Gastroesophageal sphincter (tissue), 4 donors: ENCODE measurements around the gene RSU1. TPM values are rescaled to one million over a fixed set of nuclear protein-coding genes. Genes with fewer than 3 reads are reported as not detected.
A peak's percentile ranks its signal among the peaks of the same experiment; 100 is the strongest.

Experiments
- ATAC-seq: fragments of 150-250 bp; one replicate; pipeline ENCODE4 v1.9.1; 2016; ENCODE audit warnings: mild to moderate bottlenecking, moderate library complexity
- H3K27ac ChIP-seq, 4 donors: fragments of 200-600 bp; sonication (generic) in 3 of 4; 1 replicate in 3 of 4; 2 replicates in 1 of 4; pipeline ENCODE4 v1.5.1; 2016 to 2019
- H3K27me3 ChIP-seq: fragments of 200-600 bp; sonication (generic); one replicate; pipeline ENCODE4 v1.5.1; 2019
- H3K36me3 ChIP-seq, 2 donors: fragments of 200-600 bp; sonication (generic); one replicate each; pipeline ENCODE4 v1.5.1; 2019; ENCODE audit warnings: control low read depth in 1 of 2
- H3K4me1 ChIP-seq, 3 donors: fragments of 200-600 bp; sonication (generic); 1 replicate in 2 of 3; 2 replicates in 1 of 3; pipeline ENCODE4 v1.5.1; 2016 to 2019; ENCODE audit warnings: control low read depth in 2 of 3
- H3K4me3 ChIP-seq, 2 donors: fragments of 200-600 bp; sonication (generic); one replicate each; pipeline ENCODE4 v1.5.1; 2019; ENCODE audit warnings: mild to moderate bottlenecking in 1 of 2, moderate library complexity in 1 of 2
- H3K9me3 ChIP-seq, 3 donors: fragments of 200-600 bp; sonication (generic); one replicate each; pipeline ENCODE4 v1.5.1; 2017 to 2019; ENCODE audit warnings: control low read depth in 2 of 3
- CTCF ChIP-seq, 4 experiments: fragments of 200-600 bp in 2 of 4; fragments of 450-650 bp in 2 of 4; sonication (generic) in 1 of 4; IDR thresholded peaks; one replicate each; pipeline ENCODE4 v1.5.1; 2017 to 2019; ENCODE audit warnings: antibody characterized with exemption in 4 of 4, mild to moderate bottlenecking in 2 of 4, moderate library complexity in 2 of 4
- EP300 ChIP-seq: sonication (generic); formaldehyde crosslinking; IDR thresholded peaks from one replicate; pipeline ENCODE4 v1.6.1; 2017; ENCODE audit warnings: antibody characterized with exemption, mild to moderate bottlenecking
- POLR2A ChIP-seq, 2 donors: fragments of 450-650 bp; IDR thresholded peaks; one replicate each; pipeline ENCODE4 v1.6.1; 2017; ENCODE audit warnings: antibody characterized with exemption in 2 of 2, mild to moderate bottlenecking in 2 of 2, moderate library complexity in 1 of 2
- POLR2AphosphoS5 ChIP-seq: sonication (generic); formaldehyde crosslinking; IDR thresholded peaks from one replicate; pipeline ENCODE4 v1.6.1; 2017; ENCODE audit warnings: antibody characterized with exemption
- WGBS, 2 donors: methylation state at CpG; one replicate each; pipeline ENCODE4 v1.1.5; 2018; ENCODE audit warnings: low coverage in 1 of 2; 5-methylcytosine and 5-hydroxymethylcytosine counted together
- total RNA-seq, 4 donors: library from RNA; depleted of rRNA; stranded (reverse); fragments of >200 nt; gene quantifications; one replicate each; pipeline ENCODE4 v1.1.0, GENCODE V29; 2016

The RSU1 gene
- total RNA-seq, 4 donors from 2014 or later, result 87.0 to 149 (median 117) TPM

DNA sequence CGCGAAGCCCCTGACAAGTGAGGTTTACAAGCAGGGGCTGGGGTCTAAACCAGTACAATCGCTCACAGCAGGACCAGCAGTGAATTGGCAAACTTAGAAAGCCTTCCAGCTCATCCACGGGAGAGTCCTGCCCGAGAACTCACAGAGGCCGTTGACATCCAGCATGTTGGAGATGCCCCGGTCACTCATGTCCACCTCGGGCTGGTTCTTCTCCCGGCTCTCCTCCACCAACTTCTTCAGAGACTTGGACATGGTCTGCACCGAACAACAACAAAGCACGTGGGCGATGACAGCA, 447 bp downstream of the RSU1 start:
- Histone ChIP-seq H3K27ac (peak overlapping the region; percentile 44 to 92 (median 86)), H3K27me3 (no peaks in the 10 kb centered on the region), H3K9me3 (peaks cover 0 to 2% (median 0%) of the 10 kb centered on the region in 3 donors), H3K4me3 (peak overlapping the region; percentile 79 to 80), H3K36me3 (no peaks in the 10 kb centered on the region), H3K4me1 (peaks cover 4 to 51% (median 12%) of the 10 kb centered on the region in 3 donors)
- no peak for ATAC-seq
- TF ChIP-seq POLR2A (IDR thresholded peaks at IDR 0.05) (no peak), CTCF (IDR thresholded peaks at IDR 0.05) (no peak), POLR2AphosphoS5 (no peak), EP300 (no peak)
- 0 to 20% methylated on average over 2 of the region's 12 CpGs for WGBS, 2 donors

DNA sequence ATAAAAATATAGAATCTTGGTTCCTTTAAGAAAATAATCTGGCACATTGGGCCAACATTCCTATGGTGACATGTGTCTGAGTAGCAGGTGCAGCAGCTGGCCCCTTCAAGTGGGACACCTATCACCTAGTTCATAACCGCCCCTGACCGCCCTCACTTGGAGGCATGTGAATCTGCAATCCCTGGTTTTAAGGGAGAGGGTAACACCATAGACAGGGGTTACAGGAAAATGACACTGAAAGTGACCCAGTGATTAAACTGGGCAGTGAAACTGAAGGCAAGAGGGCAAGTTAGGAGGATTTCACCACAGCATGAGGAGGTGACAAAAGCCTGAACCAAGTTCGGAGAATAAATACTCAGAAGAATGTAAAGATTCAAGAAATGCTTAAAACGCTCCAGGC, 1.1 kb downstream of the RSU1 start:
- Histone ChIP-seq H3K27ac (peak overlapping the region in 3 of 4 donors; percentile 84 to 92 (median 88)), H3K36me3 (no peaks in the 10 kb centered on the region), H3K4me3 (peak overlapping the region; percentile 79 to 80), H3K27me3 (no peaks in the 10 kb centered on the region), H3K4me1 (peaks cover 4 to 56% (median 12%) of the 10 kb centered on the region in 3 donors), H3K9me3 (no peaks in the 10 kb centered on the region)
- WGBS, 2 donors, result 0 to 50% methylated on average over 1 to 4 of the region's 4 CpGs
- ATAC-seq, result no peak
- TF ChIP-seq CTCF (IDR thresholded peaks at IDR 0.05) (no peak), EP300 (no peak), POLR2A (IDR thresholded peaks at IDR 0.05) (no peak), POLR2AphosphoS5 (no peak)

DNA sequence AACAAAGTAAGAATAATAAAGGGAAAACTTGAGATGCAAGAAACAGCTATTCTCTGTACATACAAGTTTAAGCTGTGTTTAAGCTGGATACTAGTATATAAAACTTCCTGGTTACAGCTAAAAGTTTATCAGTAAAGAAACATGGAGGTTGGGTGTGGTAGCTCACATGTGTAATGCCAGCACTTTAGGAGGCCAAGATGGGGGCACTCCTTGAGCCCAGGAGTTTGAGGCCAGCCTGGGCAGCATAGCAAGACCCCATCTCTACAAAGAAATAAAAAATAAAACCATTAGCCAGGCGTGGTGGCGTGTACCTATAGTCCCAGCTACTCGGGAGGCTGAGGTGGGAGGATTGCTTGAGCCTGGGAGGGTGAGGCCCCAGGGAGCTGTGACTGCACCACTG, 3.2 kb downstream of the RSU1 start:
- Histone ChIP-seq H3K27me3 (no peaks in the 10 kb centered on the region), H3K4me3 (no peak overlapping the region), H3K36me3 (no peaks in the 10 kb centered on the region), H3K4me1 (peaks cover 4 to 56% (median 12%) of the 10 kb centered on the region in 3 donors), H3K27ac (no peak overlapping the region), H3K9me3 (no peaks in the 10 kb centered on the region)
- no peak for ATAC-seq
- no peak for TF ChIP-seq EP300
- no peak for TF ChIP-seq POLR2AphosphoS5
- TF ChIP-seq CTCF (IDR thresholded peaks at IDR 0.05), result no peak
- TF ChIP-seq POLR2A (IDR thresholded peaks at IDR 0.05), result no peak
- WGBS, 2 donors, result 100% methylated on average over 1 to 2 of the region's 3 CpGs

- Histone ChIP-seq H3K36me3 (no peaks in the 10 kb centered on the region), H3K27ac (no peak overlapping the region), H3K9me3 (no peaks in the 10 kb centered on the region), H3K4me1 (peaks cover 4 to 48% (median 12%) of the 10 kb centered on the region in 3 donors), H3K27me3 (no peaks in the 10 kb centered on the region), H3K4me3 (no peak overlapping the region)
- no peak for ATAC-seq
- 43 to 48% methylated on average over 2 to 4 of the region's 4 CpGs for WGBS, 2 donors
- TF ChIP-seq CTCF (IDR thresholded peaks at IDR 0.05) (no peak), POLR2AphosphoS5 (no peak), POLR2A (IDR thresholded peaks at IDR 0.05) (no peak), EP300 (no peak)
Observed at GRCh38 chr10:16812676-16813075, 4.5 kb downstream of the RSU1 start.

- WGBS, 2 donors, result 90 to 93% methylated on average over 3 to 5 of the region's 6 CpGs
- ATAC-seq, result no peak
Observed at GRCh38 chr10:16811765-16812164, 5.5 kb downstream of the RSU1 start.

More at GRCh38 chr10:16811765-16812164, 5.5 kb downstream of the RSU1 start:
- Histone ChIP-seq H3K27me3 (no peaks in the 10 kb centered on the region), H3K36me3 (no peaks in the 10 kb centered on the region), H3K9me3 (no peaks in the 10 kb centered on the region), H3K4me3 (no peak overlapping the region), H3K27ac (no peak overlapping the region), H3K4me1 (peaks cover 4 to 46% (median 12%) of the 10 kb centered on the region in 3 donors)
- no peak for TF ChIP-seq POLR2AphosphoS5
- TF ChIP-seq EP300, result no peak
- no peak for TF ChIP-seq POLR2A (IDR thresholded peaks at IDR 0.05)
- no peak for TF ChIP-seq CTCF (IDR thresholded peaks at IDR 0.05)
